Fibroblast of skin of right quadriceps (primary cell): Measurements from ENCODE around the gene FAM222A.
A peak's percentile ranks its signal among the peaks of the same experiment; 100 is the strongest.

ENCODE experiments used
- DNase-seq: peaks from one replicate; pipeline ENCODE4 v3.0.0-alpha.2; 2013

The FAM222A gene

DNA sequence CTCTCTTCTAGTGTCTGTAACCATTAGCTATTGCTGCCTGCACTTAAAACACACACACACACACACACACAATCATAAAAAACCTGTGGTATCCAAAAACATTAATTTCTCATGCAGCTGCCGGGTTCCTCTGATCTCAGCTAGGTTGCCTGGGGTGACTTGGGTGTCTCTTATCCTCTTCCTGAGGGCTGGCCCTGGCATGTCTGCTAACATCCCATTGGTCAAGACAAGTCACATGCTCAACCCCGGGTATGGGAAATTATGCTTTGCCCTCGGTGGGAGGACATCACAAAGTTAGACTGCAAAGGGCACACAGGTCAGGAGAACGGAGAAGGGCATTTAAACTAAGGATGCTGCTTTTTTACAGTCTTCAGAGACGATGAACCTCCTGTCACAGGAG is 63.9 kb downstream of the FAM222A start:
- DNase-seq: peak; percentile 8

DNA sequence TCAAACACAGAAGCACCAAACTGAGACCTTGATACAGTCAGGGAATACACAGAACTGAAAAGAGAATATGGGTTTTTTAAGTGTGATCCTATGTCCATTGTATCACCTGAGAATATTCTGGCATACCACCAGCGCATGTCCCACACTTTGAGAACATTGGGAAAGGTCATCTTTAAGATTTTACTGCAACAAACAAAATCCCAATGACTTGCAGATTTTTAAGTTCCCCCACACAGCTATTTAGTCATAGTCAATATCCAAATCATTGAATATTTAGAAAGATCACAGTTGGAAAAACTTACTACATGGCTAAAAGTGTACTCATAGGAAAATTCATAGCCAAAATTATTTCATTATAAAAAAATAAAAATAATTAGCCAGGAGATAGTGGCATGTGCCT is 65.1 kb downstream of the FAM222A start:
- no peak for DNase-seq

GRCh38 chr12:109779382-109779781 is 65.8 kb downstream of the FAM222A start:
- no peak for DNase-seq

DNA sequence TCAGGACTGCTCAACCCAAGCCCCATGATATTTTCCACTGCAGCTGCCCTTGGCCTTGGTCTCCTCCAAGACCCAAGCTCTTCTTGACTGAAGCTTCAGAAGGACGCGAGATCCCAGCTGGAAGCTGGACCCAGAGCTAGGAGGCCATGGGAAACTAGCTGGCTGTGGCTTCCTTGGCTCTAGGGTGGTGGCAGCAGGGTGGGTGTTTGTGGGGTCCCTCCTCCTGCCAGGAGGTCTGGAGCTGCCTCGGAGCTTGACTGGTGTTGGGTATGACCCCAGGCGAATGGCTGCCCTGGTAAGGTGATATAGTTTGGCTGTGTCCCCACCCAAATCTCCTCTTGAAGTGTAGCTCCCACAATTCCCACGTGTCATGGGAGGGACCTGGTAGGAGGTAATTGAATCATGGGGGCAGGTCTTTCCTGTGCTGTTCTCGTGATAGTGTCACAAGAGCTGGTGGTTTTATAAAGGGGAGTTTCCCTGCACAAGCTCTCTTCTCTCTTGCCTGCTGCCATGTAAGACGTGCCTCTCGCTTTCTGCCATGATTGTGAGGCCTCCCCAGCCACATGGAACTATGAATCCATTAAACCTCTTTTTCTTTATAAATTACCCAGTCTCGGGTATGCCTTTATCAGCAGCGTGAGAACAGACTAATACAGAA is 68.2 kb downstream of the FAM222A start:
- no peak for DNase-seq

DNA sequence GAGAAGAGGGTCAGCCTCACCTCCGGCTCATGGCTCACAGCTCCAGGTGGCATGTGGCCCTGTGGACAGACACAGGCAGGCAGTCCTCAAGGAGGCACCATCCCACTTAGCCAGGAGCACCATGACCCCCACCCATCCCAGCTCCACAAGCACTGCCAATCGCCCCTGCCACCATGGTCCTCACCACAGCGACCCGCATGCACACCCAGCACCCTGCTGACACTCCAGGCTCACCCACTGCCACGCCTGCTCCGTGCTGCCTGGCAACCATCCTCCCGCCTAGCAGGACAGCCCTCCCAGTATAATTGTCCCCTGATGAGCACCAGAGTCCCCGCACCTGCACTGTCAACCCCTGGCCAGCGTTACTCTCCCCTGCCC is 68.7 kb downstream of the FAM222A start:
- no peak for DNase-seq

GRCh38 chr12:109783135-109783964 is 69.7 kb downstream of the FAM222A start:
- DNase-seq: no peak

- DNase-seq: no peak
Measured at GRCh38 chr12:109783965-109784244, 70.3 kb downstream of the FAM222A start.

DNA sequence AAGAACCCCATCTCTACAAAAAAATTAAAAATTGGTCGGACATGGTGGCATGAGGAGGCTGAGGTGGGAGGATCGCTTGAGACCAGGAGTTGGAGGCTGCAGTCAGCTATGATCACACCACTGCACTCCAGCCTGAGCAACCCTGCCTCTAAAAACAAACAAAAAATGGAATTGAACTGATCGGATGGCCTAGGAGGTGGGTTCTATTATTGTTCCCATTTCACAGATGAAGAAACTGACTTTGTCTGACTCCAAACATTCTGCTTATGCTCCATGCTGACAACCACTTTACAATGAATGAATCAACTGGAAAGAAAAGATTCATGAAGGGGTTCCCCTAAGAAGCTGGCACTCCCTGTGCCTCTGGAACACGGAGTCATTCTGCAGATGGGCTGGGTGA is 72.2 kb downstream of the FAM222A start:
- DNase-seq: no peak

DNA sequence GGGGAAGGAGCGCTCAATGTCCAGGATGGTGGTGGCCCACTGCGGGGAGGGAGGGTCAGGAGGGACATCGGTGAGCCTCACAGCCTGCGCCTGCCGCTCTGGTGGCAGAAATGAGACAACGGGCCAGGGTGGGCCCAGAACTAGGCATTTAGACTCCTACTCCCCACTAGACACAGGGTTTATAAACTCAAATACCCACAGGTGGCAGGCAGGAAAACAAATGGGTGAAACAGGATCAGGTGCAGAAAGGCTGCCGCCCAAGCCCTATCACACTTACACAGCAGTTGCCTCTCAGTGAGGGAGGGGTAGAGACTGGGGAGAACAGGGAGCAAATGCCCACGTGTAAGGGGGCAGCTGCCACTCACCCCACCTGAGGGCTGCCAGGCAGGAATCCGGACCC is 73.2 kb downstream of the FAM222A start:
- no peak for DNase-seq

DNA sequence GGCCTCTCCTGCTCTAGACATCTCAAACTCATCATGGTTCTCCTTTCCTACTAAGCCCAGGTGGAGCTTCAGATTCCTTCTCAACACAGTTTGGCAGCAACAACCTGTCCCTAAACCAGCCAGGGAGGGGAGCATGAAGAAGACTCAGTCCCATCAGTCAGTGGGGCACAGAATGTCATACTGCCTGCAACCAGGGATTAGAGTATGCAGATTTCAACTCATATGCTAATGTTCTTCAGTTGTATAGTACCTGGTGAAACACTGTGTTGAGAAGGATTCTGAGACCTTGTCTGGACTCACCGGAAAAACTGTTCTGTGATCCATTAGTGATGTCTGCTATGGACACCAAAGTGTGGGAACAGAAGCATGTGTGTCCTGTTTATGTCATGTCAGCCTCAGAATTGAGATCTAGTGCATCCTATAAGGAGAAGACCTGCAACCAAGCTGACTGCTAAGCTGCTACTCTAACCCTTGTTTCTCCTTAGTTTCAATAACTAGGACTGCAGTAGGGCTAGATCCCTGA is 76.0 kb downstream of the FAM222A start:
- DNase-seq: no peak

- DNase-seq: no peak
Measured at GRCh38 chr12:109792992-109793391, 79.4 kb downstream of the FAM222A start.

GRCh38 chr12:109793411-109793810 is 79.8 kb downstream of the FAM222A start:
- no peak for DNase-seq

- no peak for DNase-seq
Measured at GRCh38 chr12:109793826-109794501, 80.3 kb downstream of the FAM222A start.

DNA sequence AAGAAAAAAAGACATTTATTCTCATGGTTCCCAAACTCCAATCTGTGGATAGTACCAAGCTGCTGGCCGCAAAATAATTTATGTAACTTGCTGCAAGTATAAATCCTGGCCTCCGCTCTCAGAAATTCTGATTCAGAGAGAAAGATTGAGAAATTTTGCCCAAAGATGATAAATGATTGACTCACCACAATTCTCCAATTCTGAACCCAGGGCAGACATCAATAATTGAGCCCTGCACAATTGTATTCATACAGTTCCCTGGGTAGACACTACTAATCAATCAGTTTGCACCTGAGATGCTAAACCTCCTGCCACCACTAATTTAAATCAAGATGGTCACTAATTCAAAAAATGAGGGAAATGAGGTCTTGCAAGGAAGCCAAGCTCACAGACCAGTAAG is 81.4 kb downstream of the FAM222A start:
- peak; percentile 48 for DNase-seq

- DNase-seq: no peak
Measured at GRCh38 chr12:109796057-109796456, 82.4 kb downstream of the FAM222A start.

DNA sequence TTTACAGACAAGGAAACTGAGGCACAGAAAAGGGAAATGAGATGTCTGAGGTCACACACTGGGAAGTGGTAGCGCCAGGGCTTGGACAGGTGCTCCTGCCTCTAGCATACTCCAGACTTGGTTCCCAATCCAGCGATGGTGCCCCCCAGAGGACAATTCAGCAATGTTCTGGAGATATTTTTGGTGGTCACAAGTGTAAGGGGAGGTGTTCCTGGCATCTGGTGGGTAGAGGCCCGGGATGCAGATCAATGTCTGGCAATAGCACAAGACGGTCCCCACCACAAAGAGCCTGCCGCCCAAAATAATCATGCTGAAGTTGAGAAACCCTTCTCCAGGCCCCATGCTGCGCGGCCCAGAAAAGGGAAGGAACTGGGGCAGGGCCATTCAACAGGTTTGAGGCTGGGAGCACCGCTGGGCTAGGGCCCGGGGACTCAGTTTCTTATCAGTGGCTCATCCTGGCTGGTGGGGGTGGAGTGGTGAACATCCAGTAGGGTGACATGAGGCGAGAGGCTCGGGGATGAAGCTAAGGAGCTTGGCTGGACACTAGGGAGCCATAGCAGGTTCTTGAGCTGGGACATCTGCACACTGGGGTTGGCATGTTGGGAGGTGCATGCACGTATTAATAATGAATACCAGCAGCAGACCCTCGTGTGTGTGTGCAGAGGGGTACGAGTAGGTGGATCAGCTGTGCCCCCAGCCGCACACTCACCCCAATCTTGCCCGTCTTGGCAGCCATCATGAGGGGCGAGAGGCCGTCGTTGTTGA is 84.5 kb downstream of the FAM222A start:
- DNase-seq: no peak

GRCh38 chr12:109798691-109799090 is 85.1 kb downstream of the FAM222A start:
- DNase-seq: no peak

- no peak for DNase-seq
Measured at GRCh38 chr12:109800536-109800935, 86.9 kb downstream of the FAM222A start.

DNA sequence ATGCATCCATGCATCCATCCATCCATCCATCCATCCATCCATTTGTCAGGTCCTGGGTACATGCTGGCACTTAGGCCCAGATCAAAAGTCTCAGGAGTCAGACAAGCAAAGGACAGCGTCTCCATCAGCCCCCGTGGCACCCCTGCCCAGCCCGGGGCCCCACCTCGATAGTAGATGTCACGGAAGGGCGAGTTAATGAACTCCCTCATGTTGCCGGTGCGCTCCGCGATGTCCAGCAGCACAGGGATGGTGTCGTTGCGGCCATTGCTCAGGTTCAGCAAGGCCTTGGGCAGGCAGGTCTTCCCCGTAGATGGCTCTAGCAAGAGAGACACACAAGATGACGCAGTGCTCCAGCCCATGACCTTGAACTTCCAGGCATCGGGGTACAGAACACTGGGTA is 89.2 kb downstream of the FAM222A start:
- no peak for DNase-seq

DNA sequence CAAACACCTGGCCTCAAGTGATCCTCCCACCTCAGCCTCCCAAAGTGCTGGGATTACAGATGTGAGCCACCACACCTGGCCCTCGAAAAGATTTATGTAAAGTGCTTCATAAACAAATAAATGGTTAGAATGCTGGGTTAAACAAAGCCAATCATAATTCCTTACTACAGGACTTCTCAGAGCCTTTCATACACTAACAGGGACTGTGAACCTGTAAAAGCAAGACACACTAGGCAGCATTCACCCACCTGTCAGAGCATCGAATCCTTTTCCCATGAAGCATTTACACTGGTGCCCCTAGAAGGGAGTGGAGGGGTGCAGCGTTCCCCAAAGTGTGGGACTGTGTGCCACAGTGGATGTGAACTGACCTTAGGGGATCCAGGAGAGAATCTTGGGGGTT is 90.1 kb downstream of the FAM222A start:
- no peak for DNase-seq

DNA sequence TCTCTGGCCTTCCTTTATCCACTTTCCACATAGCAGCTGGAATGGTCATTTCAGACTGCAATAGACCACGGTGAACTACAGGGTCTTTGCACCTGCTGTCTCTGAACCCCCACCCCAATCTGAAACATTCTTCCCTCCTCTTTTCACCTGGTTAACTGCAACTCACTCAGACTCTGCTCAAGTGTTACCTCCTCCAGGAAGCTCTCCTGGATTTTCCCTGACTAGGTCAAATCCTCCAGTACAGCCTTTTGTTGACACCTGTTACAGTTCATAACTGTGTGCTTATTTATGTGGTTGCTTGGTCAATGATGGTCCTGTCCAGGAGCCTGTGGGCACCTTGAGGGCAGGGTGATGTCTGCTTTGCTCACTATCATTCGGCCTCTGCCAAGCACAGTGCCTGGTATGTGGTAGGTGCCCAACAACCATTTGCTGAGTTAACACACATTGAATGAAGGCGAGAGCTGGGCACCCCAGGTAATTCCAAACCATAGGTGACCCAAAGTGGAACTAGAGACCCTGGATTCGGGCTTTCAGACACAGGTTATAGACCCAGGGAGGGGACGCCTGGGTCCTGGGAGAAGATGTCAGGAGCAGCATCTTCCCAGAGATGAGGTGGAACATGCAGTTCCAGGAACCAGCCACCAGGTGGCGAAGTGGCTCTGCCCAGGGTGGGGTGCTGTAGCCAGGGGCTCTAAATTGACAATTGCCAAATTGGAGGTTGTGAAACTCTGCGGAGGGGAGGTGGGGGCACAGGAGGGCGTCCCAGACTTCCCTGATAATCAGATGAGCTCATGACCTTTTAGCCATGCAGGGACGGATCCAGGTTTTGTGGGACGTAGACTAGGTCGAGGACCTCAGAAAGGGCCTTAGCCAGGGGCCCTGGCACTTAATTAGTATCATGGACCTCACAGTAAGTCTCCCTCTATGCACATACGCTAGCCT is 91.5 kb downstream of the FAM222A start:
- DNase-seq: peak; percentile 45
